Thyroid gland (tissue), 4 donors: ENCODE results near the gene ELMO1. TPM values are rescaled to one million over a fixed set of nuclear protein-coding genes. Genes with fewer than 3 reads are reported as not detected.

ENCODE experiments used
- DNase-seq, 2 donors: peaks; one replicate each; pipeline ENCODE4 v3.0.0-alpha.2; 2019
- H3K27ac ChIP-seq, 3 donors: fragments of 200-600 bp; sonication (generic); 1 replicate in 2 of 3; 2 replicates in 1 of 3; pipeline ENCODE4 v1.5.1; 2016 to 2019; ENCODE audit warnings: mild to moderate bottlenecking in 1 of 3, moderate library complexity in 1 of 3
- H3K27me3 ChIP-seq: fragments of 200-600 bp; sonication (generic); one replicate; pipeline ENCODE4 v1.5.1; 2019
- H3K36me3 ChIP-seq, 2 donors: fragments of 200-600 bp; sonication (generic); one replicate each; pipeline ENCODE4 v1.5.1; 2016 to 2019
- H3K4me1 ChIP-seq, 2 donors: fragments of 200-600 bp; sonication (generic); one replicate each; pipeline ENCODE4 v1.5.1; 2017 to 2019
- H3K4me3 ChIP-seq, 3 donors: fragments of 200-600 bp; sonication (generic); replicated peaks in 1 of 3; 1 replicate in 2 of 3; 2 replicates in 1 of 3; pipeline ENCODE4 v1.5.1; 2016; ENCODE audit warnings: mild to moderate bottlenecking in 1 of 3
- H3K9me3 ChIP-seq: fragments of 200-600 bp; sonication (generic); one replicate; pipeline ENCODE4 v1.5.1; 2017
- POLR2A ChIP-seq, 2 donors: fragments of 450-650 bp; IDR thresholded peaks; one replicate each; pipeline ENCODE4 v1.6.1; 2017; ENCODE audit warnings: antibody characterized with exemption in 2 of 2, mild to moderate bottlenecking in 2 of 2, moderate library complexity in 1 of 2
- WGBS, 2 donors: methylation state at CpG; one replicate each; pipeline ENCODE4 v1.1.5; 2017; 5-methylcytosine and 5-hydroxymethylcytosine counted together
- intact Hi-C: fragments of 100-400 bp; cut with DNase I; formaldehyde crosslinking; loops from one replicate; pipeline ENCODE4 v1.15.1; 2023
- total RNA-seq, 4 donors: library from RNA; depleted of rRNA; stranded (reverse); fragments of >200 nt; gene quantifications; one replicate each; pipeline ENCODE4 v1.2.3, GENCODE V29; 2016
- TF ChIP-seq, protein P1 (sequence below), 6 experiments: fragments of 200-600 bp in 3 of 6; fragments of 450-650 bp in 3 of 6; sonication (generic) in 3 of 6; IDR thresholded peaks; one replicate each; pipeline ENCODE4 v1.5.1; 2016 to 2019; ENCODE audit warnings: antibody characterized with exemption in 6 of 6, mild to moderate bottlenecking in 2 of 6, inconsistent platforms in 1 of 6, moderate library complexity in 1 of 6

ELMO1 gene
- total RNA-seq, 4 donors from 2014 or later: 168 to 423 (median 312) TPM

DNA sequence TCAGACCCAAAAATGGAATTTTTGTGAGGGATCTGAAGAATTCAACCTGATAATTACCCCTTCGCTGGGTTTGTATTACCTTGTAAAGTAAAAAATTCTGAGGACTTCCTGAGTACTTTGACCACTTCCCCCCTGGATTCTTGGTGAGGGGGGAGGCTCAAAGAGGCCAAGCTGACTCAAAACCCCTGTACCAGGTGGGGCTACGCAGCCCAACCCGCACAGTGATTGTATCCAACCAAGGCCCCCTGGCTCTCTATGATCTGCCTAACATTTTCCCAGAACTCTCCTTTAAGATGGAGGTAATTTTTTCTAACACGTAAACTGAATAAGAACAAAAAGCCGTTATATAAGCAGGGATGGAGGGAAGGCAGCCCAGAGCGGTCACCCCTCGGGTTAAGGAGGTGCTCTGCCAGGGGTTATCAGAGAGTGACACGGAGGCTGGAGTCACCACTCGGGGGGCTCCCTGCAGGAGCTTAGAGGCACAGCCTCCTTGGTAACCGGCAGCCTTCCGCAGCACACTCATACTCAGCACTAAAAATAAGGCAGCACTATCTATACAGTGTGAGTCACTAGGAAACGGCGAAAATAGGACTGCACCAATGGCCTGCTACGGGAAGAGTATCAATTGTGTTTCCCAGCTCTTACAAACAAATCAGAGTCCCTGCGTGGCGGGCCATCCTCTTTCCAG is 255.4 kb downstream of the ELMO1 start:
- Histone ChIP-seq H3K4me1 (peaks cover 6% of the 10 kb centered on the region in 2 donors), H3K27me3 (no peaks in the 10 kb centered on the region), H3K27ac (peak overlapping the region in 1 of 3 donors; percentile 0), H3K9me3 (no peaks in the 10 kb centered on the region), H3K36me3 (peaks cover 0 to 7% of the 10 kb centered on the region in 2 donors), H3K4me3 (no peak overlapping the region)
- intact Hi-C loops: no loop called here
- TF ChIP-seq POLR2A (IDR thresholded peaks at IDR 0.05): no peak
- TF ChIP-seq, protein P1, sequence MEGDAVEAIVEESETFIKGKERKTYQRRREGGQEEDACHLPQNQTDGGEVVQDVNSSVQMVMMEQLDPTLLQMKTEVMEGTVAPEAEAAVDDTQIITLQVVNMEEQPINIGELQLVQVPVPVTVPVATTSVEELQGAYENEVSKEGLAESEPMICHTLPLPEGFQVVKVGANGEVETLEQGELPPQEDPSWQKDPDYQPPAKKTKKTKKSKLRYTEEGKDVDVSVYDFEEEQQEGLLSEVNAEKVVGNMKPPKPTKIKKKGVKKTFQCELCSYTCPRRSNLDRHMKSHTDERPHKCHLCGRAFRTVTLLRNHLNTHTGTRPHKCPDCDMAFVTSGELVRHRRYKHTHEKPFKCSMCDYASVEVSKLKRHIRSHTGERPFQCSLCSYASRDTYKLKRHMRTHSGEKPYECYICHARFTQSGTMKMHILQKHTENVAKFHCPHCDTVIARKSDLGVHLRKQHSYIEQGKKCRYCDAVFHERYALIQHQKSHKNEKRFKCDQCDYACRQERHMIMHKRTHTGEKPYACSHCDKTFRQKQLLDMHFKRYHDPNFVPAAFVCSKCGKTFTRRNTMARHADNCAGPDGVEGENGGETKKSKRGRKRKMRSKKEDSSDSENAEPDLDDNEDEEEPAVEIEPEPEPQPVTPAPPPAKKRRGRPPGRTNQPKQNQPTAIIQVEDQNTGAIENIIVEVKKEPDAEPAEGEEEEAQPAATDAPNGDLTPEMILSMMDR (IDR thresholded peaks at IDR 0.05): no peak
- 88 to 91% methylated on average over 16 of the region's 16 CpGs for WGBS, 2 donors
- no peak for DNase-seq

DNA sequence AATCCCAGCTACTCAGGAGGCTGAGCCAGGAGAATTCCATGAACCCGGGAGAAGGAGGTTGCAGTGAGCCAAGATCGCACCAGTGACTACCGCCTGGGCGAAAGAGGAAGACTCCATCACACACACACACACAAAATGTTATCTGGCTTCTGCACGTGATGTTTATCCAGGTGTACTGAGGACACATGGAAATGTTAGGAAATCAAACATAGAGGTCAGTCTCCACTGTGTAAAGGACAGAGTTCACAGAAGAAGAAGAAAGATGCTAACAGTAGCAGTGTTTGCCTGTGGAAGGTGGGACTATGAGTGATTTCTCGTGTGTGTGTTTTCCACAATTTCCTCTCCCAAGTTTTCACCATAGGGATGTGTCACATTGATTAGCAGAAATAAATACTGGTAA is 256.9 kb downstream of the ELMO1 start:
- DNase-seq: no peak
- intact Hi-C loops: no loop called here
- TF ChIP-seq POLR2A (IDR thresholded peaks at IDR 0.05): no peak
- TF ChIP-seq, protein P1 (IDR thresholded peaks at IDR 0.05): no peak

DNA sequence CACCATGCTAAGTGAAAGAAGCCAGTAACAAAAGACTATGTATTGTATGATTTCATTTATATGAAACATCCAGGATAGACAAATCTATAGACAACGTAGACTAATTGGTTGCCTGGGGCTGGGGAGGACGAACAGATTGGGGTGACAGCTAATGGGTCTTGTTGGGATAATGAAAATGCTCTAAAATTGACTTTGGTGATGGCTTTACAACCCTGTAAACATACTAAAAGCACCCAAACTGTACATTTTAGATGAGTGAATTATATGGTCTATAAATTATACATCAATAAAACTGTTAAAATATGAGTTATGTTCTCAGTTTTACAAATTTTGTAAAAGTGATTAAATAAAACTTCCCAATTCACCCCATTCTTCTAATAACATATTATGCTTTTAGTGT is 261.5 kb downstream of the ELMO1 start:
- H3K4me1 ChIP-seq: peaks cover 16 to 22% of the 10 kb centered on the region in 2 donors
- H3K4me3 ChIP-seq: no peak overlapping the region
- no peak for DNase-seq
- no peaks in the 10 kb centered on the region for H3K27me3 ChIP-seq
- H3K36me3 ChIP-seq: no peaks in the 10 kb centered on the region
- TF ChIP-seq POLR2A (IDR thresholded peaks at IDR 0.05): no peak
- TF ChIP-seq, protein P1 (IDR thresholded peaks at IDR 0.05): no peak
- intact Hi-C loops: no loop called here
- H3K27ac ChIP-seq: no peak overlapping the region
- WGBS, 2 donors: 44 to 91% methylated on average over 2 of the region's 2 CpGs
- no peaks in the 10 kb centered on the region for H3K9me3 ChIP-seq

More for the DNA sequence above, 256.9 kb downstream of the ELMO1 start:
- Histone ChIP-seq H3K36me3 (peaks cover 0 to 7% of the 10 kb centered on the region in 2 donors), H3K4me3 (no peak overlapping the region), H3K4me1 (peaks cover 6% of the 10 kb centered on the region in 2 donors), H3K9me3 (no peaks in the 10 kb centered on the region), H3K27me3 (no peaks in the 10 kb centered on the region), H3K27ac (no peak overlapping the region)
- WGBS, 2 donors: 96 to 98% methylated on average over 6 of the region's 6 CpGs

- Histone ChIP-seq H3K4me1 (peaks cover 18 to 22% of the 10 kb centered on the region in 2 donors), H3K27me3 (no peaks in the 10 kb centered on the region), H3K36me3 (no peaks in the 10 kb centered on the region), H3K4me3 (no peak overlapping the region), H3K27ac (no peak overlapping the region), H3K9me3 (no peaks in the 10 kb centered on the region)
- WGBS, 2 donors: 95 to 96% methylated on average over 1 of the region's 1 CpG
- no peak for DNase-seq
- no peak for TF ChIP-seq POLR2A (IDR thresholded peaks at IDR 0.05)
- TF ChIP-seq, protein P1 (IDR thresholded peaks at IDR 0.05): no peak
- intact Hi-C loops: no loop called here
Measured at GRCh38 chr7:37186753-37187152, 261.9 kb downstream of the ELMO1 start.

GRCh38 chr7:37181550-37181932 is 267.1 kb downstream of the ELMO1 start:
- Histone ChIP-seq H3K9me3 (no peaks in the 10 kb centered on the region), H3K4me3 (no peak overlapping the region), H3K36me3 (no peaks in the 10 kb centered on the region), H3K27me3 (no peaks in the 10 kb centered on the region), H3K27ac (peak overlapping the region in 2 of 3 donors; percentile 19 to 50), H3K4me1 (peaks cover 15 to 16% of the 10 kb centered on the region in 2 donors)
- TF ChIP-seq, protein P1 (IDR thresholded peaks at IDR 0.05): no peak
- no peak for TF ChIP-seq POLR2A (IDR thresholded peaks at IDR 0.05)
- no peak for DNase-seq
- intact Hi-C loops: loop anchor here (5.0 kb wide), 2 partner anchors 214 to 694 kb away; no protein-coding TSS in a partner anchor
